Colon (tissue), 2 donors: ENCODE data around the gene C11orf68.

Source experiments
- FAIRE-seq: peaks from 2 replicates; lab custom pipeline; 2012; peaks lifted over from hg19 to GRCh38; lab: Jason Lieb, UNC
- donor health status: control.
- donor health status: control.

The C11orf68 gene

GRCh38 chr11:65890324-65891218, 28.3 kb downstream of the C11orf68 start, which contains the start of gene CCDC85B:
Gene CCDC85B (plus strand): TSS chr11:65890673. CDS start chr11:65890784, 111 bp downstream.
- FAIRE-seq, result no peak

- no peak for FAIRE-seq
These were observed 30.6 kb downstream of the C11orf68 start, which contains the start of gene FIBP for GRCh38 chr11:65888163-65888814. Gene FIBP (minus strand): TSS chr11:65888471. CDS start chr11:65888418, 53 bp downstream.

DNA sequence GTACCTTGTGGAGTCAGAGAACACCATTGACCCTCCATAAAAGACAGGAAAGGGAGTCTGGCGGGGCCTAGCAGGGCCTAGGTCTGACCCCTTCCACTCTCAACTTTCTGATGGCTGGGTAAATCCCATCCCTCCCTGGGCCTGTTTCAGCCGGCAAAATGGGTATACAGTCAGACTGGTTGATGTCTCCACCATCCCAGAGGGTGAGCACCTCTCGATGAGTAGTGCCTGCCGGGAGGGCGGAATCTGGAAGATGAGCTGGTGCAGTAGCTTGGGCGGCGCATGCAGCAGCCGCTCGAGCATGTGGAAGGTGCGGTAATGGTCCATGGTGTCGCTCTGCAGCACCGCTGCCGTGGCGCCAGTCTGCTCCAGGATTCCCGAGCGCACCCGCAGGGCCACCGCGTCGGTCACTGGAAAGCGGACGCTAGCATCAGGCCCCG, 31.1 kb downstream of the C11orf68 start:
- no peak for FAIRE-seq

DNA sequence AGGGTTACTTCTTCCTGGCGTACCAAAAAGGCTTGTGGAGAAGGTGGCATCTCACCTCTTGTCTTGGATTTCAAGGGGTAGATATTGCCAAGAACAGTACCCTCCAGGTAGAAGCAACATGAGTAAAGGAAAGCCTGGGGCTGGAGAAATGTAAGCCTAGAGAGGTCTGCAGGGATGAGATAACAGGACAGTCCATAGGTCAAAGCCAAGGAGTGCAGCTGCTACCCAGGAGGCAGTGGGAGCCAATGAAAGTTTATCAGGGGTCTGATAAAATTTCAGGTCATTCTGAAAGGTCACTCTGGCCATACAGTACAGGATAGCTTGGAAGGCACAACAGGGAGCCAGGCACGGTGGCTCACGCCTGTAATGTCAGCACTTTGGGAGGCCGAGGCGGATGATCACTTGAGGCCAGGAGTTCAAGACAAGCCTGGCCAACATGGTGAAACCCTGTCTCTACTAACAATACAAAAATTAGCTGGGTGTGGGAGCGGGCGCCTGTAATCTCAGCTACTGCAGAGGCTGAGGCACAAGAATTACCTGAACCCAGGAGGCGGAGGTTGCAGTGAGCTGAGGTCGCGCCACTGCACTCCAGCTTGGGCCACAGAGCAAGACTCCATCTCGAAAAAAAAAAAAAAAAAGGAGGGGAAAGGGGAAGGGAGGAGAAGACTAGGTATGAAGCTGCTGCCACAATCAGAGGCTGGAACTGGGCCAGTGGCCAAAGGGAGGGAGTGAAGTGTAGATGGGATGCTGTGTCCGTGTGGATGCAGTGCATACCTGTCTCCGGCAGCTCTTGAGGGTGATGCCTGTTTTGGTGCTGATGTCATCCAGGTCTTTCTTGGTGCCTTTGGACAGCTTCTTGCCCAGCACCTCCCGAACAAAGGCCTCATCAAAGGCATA, 31.8 kb downstream of the C11orf68 start:
- no peak for FAIRE-seq

GRCh38 chr11:65885808-65886536, 32.9 kb downstream of the C11orf68 start:
- no peak for FAIRE-seq

- no peak for FAIRE-seq
These were observed 33.6 kb downstream of the C11orf68 start for GRCh38 chr11:65885231-65885630.

- FAIRE-seq, result no peak
These were observed 34.2 kb downstream of the C11orf68 start for GRCh38 chr11:65884716-65885092.

DNA sequence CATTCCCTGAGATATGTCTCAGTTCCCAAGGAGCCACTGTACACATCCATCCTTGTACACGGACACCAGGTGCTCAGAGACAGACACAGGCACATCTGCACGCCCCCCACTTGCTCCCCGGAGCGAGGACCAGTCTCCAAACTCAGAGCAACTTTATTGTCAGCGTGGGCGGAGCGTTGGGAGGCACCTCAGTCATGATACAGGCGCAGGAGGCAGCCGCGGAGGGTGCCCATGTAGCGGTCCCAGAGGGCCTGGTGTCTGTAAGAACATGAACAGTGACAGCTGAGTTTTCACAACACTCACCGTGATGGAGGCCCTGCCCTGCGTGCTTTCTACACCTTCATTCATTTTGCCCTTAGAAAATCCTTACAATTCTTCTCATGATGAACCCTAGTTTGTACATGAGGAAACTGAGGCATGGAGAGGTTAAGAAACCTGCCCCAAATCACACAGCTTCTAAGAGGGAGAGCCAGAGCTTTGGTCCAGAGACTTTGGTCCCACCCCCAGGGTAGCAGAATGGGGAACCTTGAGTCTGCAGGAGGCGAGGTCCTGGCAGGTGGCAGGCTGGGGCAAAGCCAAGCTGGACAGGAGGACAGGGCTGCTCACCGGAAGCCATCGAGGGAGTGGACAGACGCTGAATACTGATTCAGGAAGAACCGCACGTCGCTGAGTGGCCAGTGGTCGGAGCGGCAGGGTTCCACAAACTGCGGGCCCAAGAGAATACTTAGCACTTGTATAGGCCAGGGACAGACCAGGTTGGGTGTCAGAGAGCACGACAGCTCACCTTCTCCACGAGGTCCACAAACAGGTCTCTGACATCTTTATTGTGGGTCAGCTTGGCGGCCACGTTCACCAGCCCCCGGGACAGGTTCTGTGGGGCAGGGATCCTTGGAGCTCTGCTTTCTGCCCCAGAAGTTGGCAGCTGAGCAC, 34.8 kb downstream of the C11orf68 start:
- FAIRE-seq, result no peak

DNA sequence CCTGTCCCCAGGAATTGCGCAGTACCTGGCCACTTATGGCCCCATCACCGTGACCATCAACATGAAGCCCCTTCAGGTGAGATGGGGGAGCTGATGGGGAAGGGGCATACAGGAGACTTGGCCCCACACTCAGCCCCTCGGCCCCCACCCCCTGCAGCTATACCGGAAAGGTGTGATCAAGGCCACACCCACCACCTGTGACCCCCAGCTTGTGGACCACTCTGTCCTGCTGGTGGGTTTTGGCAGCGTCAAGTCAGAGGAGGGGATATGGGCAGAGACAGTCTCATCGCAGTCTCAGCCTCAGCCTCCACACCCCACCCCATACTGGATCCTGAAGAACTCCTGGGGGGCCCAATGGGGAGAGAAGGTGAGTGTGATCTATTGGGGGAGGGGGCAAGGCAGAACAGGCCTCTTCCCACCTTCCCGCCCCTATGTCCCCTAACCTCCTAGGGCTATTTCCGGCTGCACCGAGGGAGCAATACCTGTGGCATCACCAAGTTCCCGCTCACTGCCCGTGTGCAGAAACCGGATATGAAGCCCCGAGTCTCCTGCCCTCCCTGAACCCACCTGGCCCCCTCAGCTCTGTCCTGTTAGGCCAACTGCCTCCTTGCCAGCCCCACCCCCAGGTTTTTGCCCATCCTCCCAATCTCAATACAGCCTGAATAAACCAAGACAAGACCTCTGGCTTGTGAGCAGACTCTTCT, 35.7 kb downstream of the C11orf68 start:
- no peak for FAIRE-seq

- FAIRE-seq, result no peak
These were observed 36.5 kb downstream of the C11orf68 start for GRCh38 chr11:65882120-65883057.

- no peak for FAIRE-seq
These were observed 37.9 kb downstream of the C11orf68 start for GRCh38 chr11:65880844-65881421.

GRCh38 chr11:65880027-65880426, 38.8 kb downstream of the C11orf68 start:
- FAIRE-seq, result no peak

DNA sequence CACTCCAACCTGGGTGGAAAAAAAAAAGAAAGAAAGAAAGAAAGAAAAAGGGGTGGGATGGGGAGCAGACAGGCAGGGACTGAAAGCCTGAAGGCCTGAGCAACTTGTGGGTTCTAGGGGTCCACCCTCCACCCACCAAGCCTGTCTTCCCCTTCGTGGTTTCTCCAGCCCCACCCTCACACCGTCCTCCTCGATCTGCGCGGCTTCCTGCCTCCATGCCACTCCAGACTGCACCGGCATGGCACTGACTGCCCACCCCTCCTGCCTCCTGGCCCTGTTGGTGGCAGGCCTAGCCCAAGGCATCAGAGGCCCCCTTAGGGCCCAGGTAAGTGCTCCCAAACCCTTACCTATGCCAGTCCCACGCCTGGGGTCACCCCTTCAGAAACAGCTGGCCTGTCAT, 39.2 kb downstream of the C11orf68 start, which contains the start of gene CTSW:
Gene CTSW, plus strand, starts transcription at position 221 of the 400 bp plus-strand sequence. Its CDS starts 18 bp downstream, at position 239.
- no peak for FAIRE-seq

DNA sequence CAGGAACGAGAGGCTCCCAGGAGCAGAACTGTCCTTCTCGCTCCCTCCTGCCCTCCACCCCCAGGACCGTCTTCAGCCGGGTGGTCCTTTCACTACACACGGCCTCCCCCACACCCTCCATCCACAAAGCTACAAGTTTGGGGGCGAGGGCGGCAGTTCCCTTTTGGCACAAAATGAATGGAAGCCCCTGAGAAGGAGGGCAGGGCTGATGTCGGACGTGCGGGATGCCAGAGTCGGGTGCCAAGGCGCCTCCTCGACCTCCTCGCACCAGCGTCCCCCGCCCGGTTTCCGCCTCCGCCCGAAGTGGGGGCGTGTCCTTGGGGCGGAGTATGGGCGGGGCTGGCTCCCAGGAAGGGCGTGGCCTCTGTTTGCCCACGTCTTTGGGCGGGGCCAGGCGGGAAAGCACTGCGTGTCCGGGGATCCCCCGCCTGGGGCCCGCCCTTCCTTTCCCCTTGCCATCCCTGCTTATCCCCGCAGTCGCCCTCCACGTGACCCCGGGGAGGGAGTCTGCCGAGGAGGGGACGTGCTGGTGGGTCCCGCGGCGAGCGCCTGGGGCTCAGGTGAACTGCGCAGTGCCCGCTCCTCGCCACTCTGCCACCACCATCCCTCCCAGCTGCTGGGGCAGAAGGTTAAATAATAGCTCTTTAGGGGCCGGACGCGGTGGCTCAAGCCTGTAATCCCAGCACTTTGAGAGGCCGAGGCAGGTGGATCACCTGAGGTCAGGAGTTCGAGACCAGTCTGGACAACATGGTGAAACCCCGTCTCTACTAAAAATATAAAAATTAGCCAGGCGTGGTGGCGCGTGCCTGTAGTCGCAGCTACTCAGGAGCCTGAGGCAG, 45.3 kb downstream of the C11orf68 start:
- FAIRE-seq, result peak; percentile 38

DNA sequence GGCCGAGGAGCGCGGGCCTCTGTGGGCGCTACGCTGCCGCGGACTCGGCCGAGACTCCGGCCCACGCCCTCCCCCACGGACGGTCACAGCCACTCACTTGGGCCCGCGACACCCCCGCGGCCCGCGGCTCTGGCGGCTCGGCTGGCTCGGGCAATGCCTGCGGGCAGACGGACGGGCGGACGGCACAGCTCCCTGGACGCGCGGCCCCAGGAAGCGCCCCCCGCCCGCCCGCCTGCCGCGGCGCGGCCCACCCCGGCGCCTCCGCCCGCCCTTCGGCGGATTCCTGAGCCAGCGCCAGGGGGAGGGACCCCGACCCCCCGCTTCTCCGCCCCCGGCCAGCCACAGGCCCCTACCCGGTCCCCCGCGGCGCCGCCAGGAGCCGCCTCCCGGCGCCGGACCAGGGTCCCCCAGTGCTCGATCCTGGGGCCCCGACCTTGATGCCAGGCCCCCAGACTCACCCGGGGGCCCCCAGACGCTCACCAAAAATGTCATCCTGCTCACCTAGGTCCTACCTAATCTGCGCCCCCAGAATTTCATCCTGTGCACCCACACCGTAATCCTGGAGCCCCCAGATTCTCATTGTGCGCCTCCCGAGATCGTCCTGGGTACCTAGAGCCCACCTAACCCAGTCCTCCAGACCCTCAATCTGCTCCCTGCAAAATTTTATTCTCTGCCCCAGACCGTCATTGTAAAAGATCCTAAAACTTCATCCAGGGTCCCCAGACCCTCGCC, 46.1 kb downstream of the C11orf68 start, which contains the start of gene EFEMP2:
Gene EFEMP2, minus strand, starts transcription at position 215 of the 732 bp plus-strand sequence. CDS start 446 bp downstream, outside the sequence.
- no peak for FAIRE-seq
